Loucy (cell line): Measurements from ENCODE around the gene TTYH3.

Source experiments
- H2AFZ ChIP-seq: fragments of 200-600 bp; sonication (generic); 2 replicates; pipeline ENCODE4 v1.6.0; 2016; ENCODE audit warnings: antibody characterized with exemption, mild to moderate bottlenecking, low read length, moderate library complexity
- H3F3A ChIP-seq: fragments of 200-600 bp; 2 replicates; pipeline ENCODE4 v1.6.0; 2016; ENCODE audit warnings: antibody characterized with exemption, low read depth, mild to moderate bottlenecking
- H3K27me3 ChIP-seq: fragments of 200-600 bp; sonication (generic); 2 replicates; pipeline ENCODE4 v1.6.1; 2014; ENCODE audit warnings: low read length, mild to moderate bottlenecking; ENCODE audit not compliant: insufficient read depth, poor library complexity, severe bottlenecking
- H3K36me3 ChIP-seq: fragments of 200-600 bp; sonication (generic); 2 replicates; pipeline ENCODE4 v1.6.1; 2016; ENCODE audit warnings: low read length; ENCODE audit not compliant: insufficient read depth
- H3K4me1 ChIP-seq: fragments of 200-600 bp; sonication (generic); 2 replicates; pipeline ENCODE4 v1.5.1; 2014; ENCODE audit warnings: low read length, mild to moderate bottlenecking; ENCODE audit not compliant: insufficient read depth, poor library complexity, severe bottlenecking
- H3K4me2 ChIP-seq: fragments of 200-600 bp; sonication (generic); 2 replicates; pipeline ENCODE4 v1.6.0; 2014; ENCODE audit warnings: antibody characterized with exemption, low read length, low read depth, mild to moderate bottlenecking; ENCODE audit not compliant: poor library complexity, severe bottlenecking
- H3K4me3 ChIP-seq: fragments of 200-600 bp; sonication (generic); 2 replicates; pipeline ENCODE4 v1.5.1; 2014; ENCODE audit warnings: low read length, mild to moderate bottlenecking, mixed read lengths; ENCODE audit not compliant: poor library complexity, severe bottlenecking
- H3K79me2 ChIP-seq: fragments of 200-600 bp; sonication (generic); 2 replicates; pipeline ENCODE4 v1.6.1; 2014; ENCODE audit warnings: low read length; ENCODE audit not compliant: insufficient read depth
- H3K9ac ChIP-seq: fragments of 200-600 bp; sonication (generic); 2 replicates; pipeline ENCODE4 v1.6.0; 2014; ENCODE audit warnings: mild to moderate bottlenecking, low read depth, low read length, moderate library complexity; ENCODE audit not compliant: poor library complexity, severe bottlenecking
- H3K9me2 ChIP-seq: fragments of 200-600 bp; sonication (generic); replicated peaks from 2 replicates; pipeline ENCODE4 v1.6.1; 2016; ENCODE audit warnings: low read depth, low read length, mixed read lengths
- H3K9me3 ChIP-seq: fragments of 200-600 bp; sonication (generic); 2 replicates; pipeline ENCODE4 v1.6.1; 2014; ENCODE audit warnings: mild to moderate bottlenecking, antibody characterized with exemption, low read length, low read depth; ENCODE audit not compliant: insufficient read depth
- H4K20me1 ChIP-seq: fragments of 200-600 bp; sonication (generic); 2 replicates; pipeline ENCODE4 v1.6.0; 2014; ENCODE audit warnings: antibody characterized with exemption, low read length, mild to moderate bottlenecking; ENCODE audit not compliant: insufficient read depth, poor library complexity, severe bottlenecking
- CTCF ChIP-seq: fragments of 200-600 bp; sonication (generic); conservative IDR thresholded peaks from 2 replicates; pipeline ENCODE4 v1.5.1; 2014; ENCODE audit warnings: mild to moderate bottlenecking, antibody characterized with exemption, low read length
- EZH2phosphoT487 ChIP-seq: fragments of 200-600 bp; IDR thresholded peaks from 2 replicates; pipeline ENCODE4 v1.6.1; 2018; ENCODE audit warnings: antibody characterized with exemption, mild to moderate bottlenecking, moderate library complexity, borderline replicate concordance

Gene TTYH3

GRCh38 chr7:2680256-2680655 lies 48.5 kb downstream of the TTYH3 start:
- no peak overlapping the region for H2AFZ ChIP-seq

GRCh38 chr7:2680792-2681490 lies 49.2 kb downstream of the TTYH3 start:
- H3K36me3 ChIP-seq: no peaks in the 10 kb centered on the region
- H3F3A ChIP-seq: no peaks in the 10 kb centered on the region
- no peaks in the 10 kb centered on the region for H4K20me1 ChIP-seq
- H3K9me2 ChIP-seq: no peaks in the 10 kb centered on the region
- no peak for TF ChIP-seq EZH2phosphoT487
- no peak for TF ChIP-seq CTCF
- no peak overlapping the region for H3K9ac ChIP-seq
- peaks cover 7% of the 10 kb centered on the region for H3K4me1 ChIP-seq
- H3K79me2 ChIP-seq: no peaks in the 10 kb centered on the region
- no peaks in the 10 kb centered on the region for H3K9me3 ChIP-seq
- no peak overlapping the region for H3K4me3 ChIP-seq
- H3K4me2 ChIP-seq: no peak overlapping the region
- H2AFZ ChIP-seq: no peak overlapping the region
- H3K27me3 ChIP-seq: no peaks in the 10 kb centered on the region

More at GRCh38 chr7:2680256-2680655, 48.5 kb downstream of the TTYH3 start:
- H3K9me3 ChIP-seq: no peaks in the 10 kb centered on the region
- no peaks in the 10 kb centered on the region for H3F3A ChIP-seq
- H3K36me3 ChIP-seq: no peaks in the 10 kb centered on the region
- peak overlapping the region; percentile 26 for H3K4me2 ChIP-seq
- H3K9me2 ChIP-seq: no peaks in the 10 kb centered on the region
- H3K79me2 ChIP-seq: no peaks in the 10 kb centered on the region
- H3K4me3 ChIP-seq: no peak overlapping the region
- TF ChIP-seq CTCF: no peak
- TF ChIP-seq EZH2phosphoT487: no peak
- H3K4me1 ChIP-seq: peaks cover 7% of the 10 kb centered on the region
- peak overlapping the region; percentile 11 for H3K9ac ChIP-seq
- H4K20me1 ChIP-seq: no peaks in the 10 kb centered on the region
- no peaks in the 10 kb centered on the region for H3K27me3 ChIP-seq

- no peak overlapping the region for H2AFZ ChIP-seq
- H3K9me2 ChIP-seq: no peaks in the 10 kb centered on the region
- H3K36me3 ChIP-seq: no peaks in the 10 kb centered on the region
- H3K9ac ChIP-seq: no peak overlapping the region
- H3K4me2 ChIP-seq: no peak overlapping the region
- H3K27me3 ChIP-seq: no peaks in the 10 kb centered on the region
- no peaks in the 10 kb centered on the region for H4K20me1 ChIP-seq
- TF ChIP-seq EZH2phosphoT487 (no peak), CTCF (no peak)
- no peaks in the 10 kb centered on the region for H3K79me2 ChIP-seq
- no peak overlapping the region for H3K4me3 ChIP-seq
- no peaks in the 10 kb centered on the region for H3F3A ChIP-seq
- H3K9me3 ChIP-seq: no peaks in the 10 kb centered on the region
- H3K4me1 ChIP-seq: peaks cover 7% of the 10 kb centered on the region
These were observed 50.4 kb downstream of the TTYH3 start for GRCh38 chr7:2681929-2682799.
